Osteoblast (primary cell): Measurements from ENCODE around the gene SEMA6B. TPM values are rescaled to one million over a fixed set of nuclear protein-coding genes. Genes with fewer than 3 reads are reported as not detected.

Source experiments
- DNase-seq: peaks from one replicate; pipeline ENCODE4 v3.0.0; 2011; ENCODE audit warnings: low spot score, mixed read lengths; ENCODE audit not compliant: insufficient read length; ENCODE audit errors: missing footprints
- H2AFZ ChIP-seq: 2 replicates; pipeline ENCODE4 v1.6.0; 2011; ENCODE audit warnings: mild to moderate bottlenecking, low read length
- H3K27ac ChIP-seq: 2 replicates; pipeline ENCODE4 v1.5.1; 2011; ENCODE audit warnings: mild to moderate bottlenecking, low read depth, low read length, moderate library complexity
- H3K27me3 ChIP-seq: 2 replicates; pipeline ENCODE4 v1.6.0; 2012; ENCODE audit warnings: mild to moderate bottlenecking, control low read depth, inconsistent platforms, low read length, moderate library complexity; ENCODE audit not compliant: insufficient read depth
- H3K36me3 ChIP-seq: 2 replicates; pipeline ENCODE4 v1.5.1; 2011; ENCODE audit warnings: mild to moderate bottlenecking, low read length, control low read depth, moderate library complexity; ENCODE audit not compliant: insufficient read depth
- H3K4me1 ChIP-seq: 2 replicates; pipeline ENCODE4 v1.5.1; 2011; ENCODE audit warnings: mild to moderate bottlenecking, low read length, control low read depth, moderate library complexity; ENCODE audit not compliant: insufficient read depth
- H3K4me2 ChIP-seq: 2 replicates; pipeline ENCODE4 v1.6.0; 2011; ENCODE audit warnings: mild to moderate bottlenecking, low read length; ENCODE audit not compliant: insufficient read depth
- H3K4me3 ChIP-seq: fragments of 200-600 bp; sonication (generic); 3 replicates; pipeline ENCODE4 v1.5.1; 2012; ENCODE audit warnings: mild to moderate bottlenecking, low read length, inconsistent platforms; ENCODE audit not compliant: insufficient read depth
- H3K79me2 ChIP-seq: 2 replicates; pipeline ENCODE4 v1.6.0; 2012; ENCODE audit warnings: mild to moderate bottlenecking, low read length, control low read depth, inconsistent platforms; ENCODE audit not compliant: insufficient read depth
- H3K9me3 ChIP-seq: 2 replicates; pipeline ENCODE4 v1.5.1; 2011; ENCODE audit warnings: low read depth, low read length, control low read depth
- H4K20me1 ChIP-seq: 2 replicates; pipeline ENCODE4 v1.6.0; 2012; ENCODE audit warnings: mild to moderate bottlenecking, low read length, control low read depth; ENCODE audit not compliant: insufficient read depth
- total RNA-seq: library from RNA; depleted of rRNA; stranded (reverse); fragments of >200 nt; gene quantifications from 2 replicates; pipeline ENCODE4 v1.2.3, GENCODE V29; 2012
- TF ChIP-seq, protein P1 (sequence below): IDR thresholded peaks from 2 replicates; pipeline ENCODE4 v1.5.1; 2011; ENCODE audit warnings: mild to moderate bottlenecking, low read depth, low read length, moderate library complexity; ENCODE audit errors: extremely low read depth

The SEMA6B gene
- total RNA-seq, 1 donor: 0.36 TPM

DNA sequence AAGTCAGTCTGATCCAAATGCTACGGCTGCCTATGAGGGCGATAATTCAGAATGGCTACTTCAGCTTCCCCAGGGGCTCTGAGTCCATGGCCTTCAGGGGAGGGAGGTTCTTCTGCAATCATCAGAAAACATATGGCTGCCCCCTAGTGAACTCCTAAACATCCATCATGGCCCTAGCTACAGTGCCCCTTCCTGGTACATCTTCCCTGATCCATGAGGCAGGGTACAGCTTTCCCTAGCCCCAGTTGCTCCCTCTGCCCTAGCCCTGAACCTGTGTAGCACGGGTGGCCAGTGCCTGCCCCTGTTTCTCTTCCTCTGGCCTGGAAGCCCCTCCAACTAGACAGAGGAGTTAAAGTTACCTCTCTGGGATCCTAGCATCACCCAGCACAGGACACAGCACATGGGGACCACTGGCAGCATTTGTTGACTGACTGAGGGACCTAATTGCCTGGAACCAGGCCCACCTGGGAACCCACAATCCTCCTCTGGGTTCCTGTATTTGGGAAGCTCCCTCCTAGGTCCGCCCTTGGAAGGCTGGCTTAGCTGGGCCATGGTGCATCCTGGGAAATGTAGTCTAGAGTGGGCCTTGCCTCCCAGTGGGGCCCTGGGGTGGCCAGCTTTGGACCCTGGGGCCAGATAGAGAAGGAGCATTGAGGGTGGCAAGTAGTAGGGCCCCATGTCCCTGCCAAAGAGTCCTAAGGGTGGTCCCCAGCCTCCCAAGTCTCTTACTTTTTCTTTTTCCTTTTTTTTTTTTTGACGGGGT lies 17.7 kb upstream of the SEMA6B start:
- no peak overlapping the region for H3K4me2 ChIP-seq
- no peak overlapping the region for H2AFZ ChIP-seq
- no peak overlapping the region for H3K4me3 ChIP-seq
- H3K9me3 ChIP-seq: no peaks in the 10 kb centered on the region
- H3K27ac ChIP-seq: no peak overlapping the region
- H3K4me1 ChIP-seq: peaks cover 12% of the 10 kb centered on the region
- peaks cover 36% of the 10 kb centered on the region for H3K27me3 ChIP-seq
- no peaks in the 10 kb centered on the region for H4K20me1 ChIP-seq
- peak; percentile 95 for DNase-seq
- TF ChIP-seq, protein P1, sequence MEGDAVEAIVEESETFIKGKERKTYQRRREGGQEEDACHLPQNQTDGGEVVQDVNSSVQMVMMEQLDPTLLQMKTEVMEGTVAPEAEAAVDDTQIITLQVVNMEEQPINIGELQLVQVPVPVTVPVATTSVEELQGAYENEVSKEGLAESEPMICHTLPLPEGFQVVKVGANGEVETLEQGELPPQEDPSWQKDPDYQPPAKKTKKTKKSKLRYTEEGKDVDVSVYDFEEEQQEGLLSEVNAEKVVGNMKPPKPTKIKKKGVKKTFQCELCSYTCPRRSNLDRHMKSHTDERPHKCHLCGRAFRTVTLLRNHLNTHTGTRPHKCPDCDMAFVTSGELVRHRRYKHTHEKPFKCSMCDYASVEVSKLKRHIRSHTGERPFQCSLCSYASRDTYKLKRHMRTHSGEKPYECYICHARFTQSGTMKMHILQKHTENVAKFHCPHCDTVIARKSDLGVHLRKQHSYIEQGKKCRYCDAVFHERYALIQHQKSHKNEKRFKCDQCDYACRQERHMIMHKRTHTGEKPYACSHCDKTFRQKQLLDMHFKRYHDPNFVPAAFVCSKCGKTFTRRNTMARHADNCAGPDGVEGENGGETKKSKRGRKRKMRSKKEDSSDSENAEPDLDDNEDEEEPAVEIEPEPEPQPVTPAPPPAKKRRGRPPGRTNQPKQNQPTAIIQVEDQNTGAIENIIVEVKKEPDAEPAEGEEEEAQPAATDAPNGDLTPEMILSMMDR: no peak
- no peaks in the 10 kb centered on the region for H3K36me3 ChIP-seq
- no peaks in the 10 kb centered on the region for H3K79me2 ChIP-seq

DNA sequence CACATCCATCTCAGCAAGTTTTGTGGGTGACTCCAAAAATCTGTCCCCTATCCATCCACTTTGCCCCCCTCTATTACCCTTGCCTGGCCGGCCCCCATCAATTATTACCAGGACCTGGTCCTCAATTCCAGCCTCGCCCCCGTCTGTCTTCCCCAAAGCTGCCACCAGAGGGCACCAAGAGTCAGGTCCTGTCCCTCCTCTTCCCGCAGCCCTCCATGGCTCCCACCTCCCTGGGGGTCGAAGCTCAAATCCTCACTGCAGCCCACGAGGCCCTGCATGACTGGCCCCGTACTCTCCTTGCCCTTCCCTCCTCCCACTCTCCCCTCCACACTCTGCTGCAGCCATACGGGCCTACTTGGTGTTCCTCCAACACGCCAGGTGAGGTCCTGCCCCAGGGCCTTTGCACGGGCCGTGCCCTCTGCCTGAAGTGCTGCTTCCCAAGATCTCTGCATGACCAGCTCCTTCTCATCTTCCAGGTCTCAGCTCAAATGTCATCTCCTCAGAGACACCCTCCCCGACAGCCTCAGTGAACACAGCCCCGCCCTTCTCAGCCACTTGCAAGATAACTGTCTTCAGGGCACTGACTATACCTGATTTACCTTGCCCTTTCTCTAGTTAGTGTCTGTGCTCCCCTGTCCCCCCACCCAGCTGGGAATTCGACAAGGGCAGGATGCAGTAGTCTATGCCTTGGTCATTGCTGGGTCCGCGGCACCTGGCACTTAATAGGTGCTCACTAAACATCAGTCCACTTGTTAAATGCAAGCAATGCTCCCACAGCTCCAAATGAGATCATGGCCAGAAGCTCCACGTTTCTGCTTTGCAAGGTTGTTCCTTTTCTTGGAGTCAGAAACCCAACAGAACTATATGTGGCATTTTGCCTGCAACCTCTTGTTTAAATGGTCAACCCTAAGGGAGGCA lies 16.8 kb upstream of the SEMA6B start:
- peak; percentile 98 for DNase-seq
- Histone ChIP-seq H3K79me2 (no peaks in the 10 kb centered on the region), H3K9me3 (no peaks in the 10 kb centered on the region), H3K4me3 (peak overlapping the region; percentile 33), H3K4me1 (peaks cover 12% of the 10 kb centered on the region), H2AFZ (no peak overlapping the region), H3K36me3 (no peaks in the 10 kb centered on the region), H3K4me2 (no peak overlapping the region), H3K27ac (peak overlapping the region; percentile 72), H3K27me3 (peaks cover 30% of the 10 kb centered on the region), H4K20me1 (no peaks in the 10 kb centered on the region)
- TF ChIP-seq, protein P1: peak; percentile 76

DNA sequence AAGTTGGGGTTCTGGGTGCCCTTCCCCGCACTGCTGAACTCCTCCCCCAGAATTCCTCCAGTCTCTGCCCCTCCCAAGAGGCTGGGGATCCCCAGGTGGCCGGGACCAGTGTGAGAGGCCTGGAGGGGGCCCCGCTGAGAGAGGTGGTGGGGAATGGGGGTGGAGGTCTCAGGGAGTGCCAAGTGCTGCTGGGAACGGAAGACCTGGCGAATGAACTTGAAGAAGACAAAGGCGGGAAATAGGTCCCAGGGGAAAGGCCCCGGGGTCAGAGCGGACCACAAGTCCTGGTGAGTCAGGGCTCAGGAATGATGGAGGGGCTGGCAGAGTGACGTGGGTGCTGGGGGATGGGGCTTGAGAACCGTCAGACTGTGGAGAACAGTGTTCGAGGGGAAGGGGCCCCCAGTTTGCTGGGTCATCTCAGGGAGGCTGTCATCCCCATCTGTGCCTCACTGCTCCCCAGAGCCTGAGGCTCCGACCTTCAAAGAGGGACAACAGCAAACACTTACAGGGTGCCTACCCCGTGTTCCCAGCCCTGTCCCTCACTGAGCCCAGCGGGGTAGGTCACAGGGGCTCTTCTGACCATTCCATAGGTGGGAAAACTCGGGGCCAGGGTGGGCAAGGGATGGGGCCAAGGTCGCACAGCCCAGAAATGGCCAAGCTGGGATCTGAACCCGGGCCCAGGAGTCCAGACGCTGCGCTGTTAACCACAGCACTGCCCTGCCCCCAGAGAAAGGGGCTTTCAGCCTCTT lies 16.0 kb upstream of the SEMA6B start:
- Histone ChIP-seq H4K20me1 (no peaks in the 10 kb centered on the region), H3K4me2 (peak overlapping the region; percentile 73), H3K4me1 (peaks cover 12% of the 10 kb centered on the region), H3K9me3 (no peaks in the 10 kb centered on the region), H3K79me2 (no peaks in the 10 kb centered on the region), H3K27me3 (peaks cover 25% of the 10 kb centered on the region), H3K36me3 (no peaks in the 10 kb centered on the region), H2AFZ (peak overlapping the region; percentile 70), H3K27ac (peak overlapping the region; percentile 72), H3K4me3 (peak overlapping the region; percentile 33)
- peak; percentile 99 for DNase-seq
- TF ChIP-seq, protein P1: no peak
